Choroid plexus epithelial cell (primary cell): ENCODE results near the gene ATP2C1.

Experiments
- DNase-seq: peaks from one replicate; pipeline ENCODE4 v3.0.0-alpha.2; 2010; ENCODE audit warnings: low read depth
- H3K4me3 ChIP-seq: 2 replicates; pipeline ENCODE4 v1.5.1; 2011; ENCODE audit warnings: low read depth, mild to moderate bottlenecking, control low read depth, low read length, moderate library complexity
- TF ChIP-seq, protein P1 (sequence below): conservative IDR thresholded peaks from 2 replicates; pipeline ENCODE4 v1.5.1; 2011; ENCODE audit warnings: low read depth, mild to moderate bottlenecking, control low read depth, inconsistent platforms, low read length, moderate library complexity

The ATP2C1 gene, protein sequence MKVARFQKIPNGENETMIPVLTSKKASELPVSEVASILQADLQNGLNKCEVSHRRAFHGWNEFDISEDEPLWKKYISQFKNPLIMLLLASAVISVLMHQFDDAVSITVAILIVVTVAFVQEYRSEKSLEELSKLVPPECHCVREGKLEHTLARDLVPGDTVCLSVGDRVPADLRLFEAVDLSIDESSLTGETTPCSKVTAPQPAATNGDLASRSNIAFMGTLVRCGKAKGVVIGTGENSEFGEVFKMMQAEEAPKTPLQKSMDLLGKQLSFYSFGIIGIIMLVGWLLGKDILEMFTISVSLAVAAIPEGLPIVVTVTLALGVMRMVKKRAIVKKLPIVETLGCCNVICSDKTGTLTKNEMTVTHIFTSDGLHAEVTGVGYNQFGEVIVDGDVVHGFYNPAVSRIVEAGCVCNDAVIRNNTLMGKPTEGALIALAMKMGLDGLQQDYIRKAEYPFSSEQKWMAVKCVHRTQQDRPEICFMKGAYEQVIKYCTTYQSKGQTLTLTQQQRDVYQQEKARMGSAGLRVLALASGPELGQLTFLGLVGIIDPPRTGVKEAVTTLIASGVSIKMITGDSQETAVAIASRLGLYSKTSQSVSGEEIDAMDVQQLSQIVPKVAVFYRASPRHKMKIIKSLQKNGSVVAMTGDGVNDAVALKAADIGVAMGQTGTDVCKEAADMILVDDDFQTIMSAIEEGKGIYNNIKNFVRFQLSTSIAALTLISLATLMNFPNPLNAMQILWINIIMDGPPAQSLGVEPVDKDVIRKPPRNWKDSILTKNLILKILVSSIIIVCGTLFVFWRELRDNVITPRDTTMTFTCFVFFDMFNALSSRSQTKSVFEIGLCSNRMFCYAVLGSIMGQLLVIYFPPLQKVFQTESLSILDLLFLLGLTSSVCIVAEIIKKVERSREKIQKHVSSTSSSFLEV

DNA sequence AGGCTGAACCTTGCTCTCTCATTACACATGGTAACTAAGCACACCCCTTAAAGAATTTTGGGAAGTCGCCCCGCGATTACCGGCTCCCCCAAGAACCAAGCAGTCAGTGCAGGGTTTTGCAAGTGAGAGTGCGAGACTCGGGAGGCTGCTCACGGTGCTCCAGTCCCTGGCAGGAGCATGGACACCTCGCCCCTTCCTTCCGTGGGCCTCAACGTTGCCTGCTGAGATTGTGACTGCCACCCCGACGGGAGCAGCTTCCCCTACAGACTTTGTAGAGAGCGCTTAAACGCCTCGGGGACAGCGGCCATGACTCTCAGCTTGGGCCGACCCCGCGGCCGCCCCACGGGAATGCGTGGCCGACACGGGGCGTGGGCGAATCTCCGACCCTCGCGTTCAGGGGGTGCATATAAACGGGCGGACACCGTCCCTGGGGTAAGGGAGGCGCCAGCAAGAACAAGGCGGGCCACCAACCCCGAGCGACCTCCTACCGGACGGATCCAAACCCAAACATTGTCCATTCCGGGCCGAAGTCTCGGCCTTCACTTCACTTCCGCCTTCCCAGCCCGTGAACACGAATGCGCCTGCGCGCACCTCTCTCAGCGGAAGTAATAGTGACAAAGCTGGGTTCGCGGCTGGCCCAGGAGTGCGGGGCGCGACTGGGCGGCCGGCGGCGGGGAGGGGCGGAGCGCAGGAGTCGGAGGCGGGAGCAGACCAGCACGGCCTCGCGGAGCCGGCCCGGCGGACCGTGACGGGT, at the start of gene ATP2C1:
Gene ATP2C1, plus strand, starts transcription at position 709 of the 754 bp plus-strand sequence. CDS start 686 bp downstream, outside the sequence.
- TF ChIP-seq, protein P1, sequence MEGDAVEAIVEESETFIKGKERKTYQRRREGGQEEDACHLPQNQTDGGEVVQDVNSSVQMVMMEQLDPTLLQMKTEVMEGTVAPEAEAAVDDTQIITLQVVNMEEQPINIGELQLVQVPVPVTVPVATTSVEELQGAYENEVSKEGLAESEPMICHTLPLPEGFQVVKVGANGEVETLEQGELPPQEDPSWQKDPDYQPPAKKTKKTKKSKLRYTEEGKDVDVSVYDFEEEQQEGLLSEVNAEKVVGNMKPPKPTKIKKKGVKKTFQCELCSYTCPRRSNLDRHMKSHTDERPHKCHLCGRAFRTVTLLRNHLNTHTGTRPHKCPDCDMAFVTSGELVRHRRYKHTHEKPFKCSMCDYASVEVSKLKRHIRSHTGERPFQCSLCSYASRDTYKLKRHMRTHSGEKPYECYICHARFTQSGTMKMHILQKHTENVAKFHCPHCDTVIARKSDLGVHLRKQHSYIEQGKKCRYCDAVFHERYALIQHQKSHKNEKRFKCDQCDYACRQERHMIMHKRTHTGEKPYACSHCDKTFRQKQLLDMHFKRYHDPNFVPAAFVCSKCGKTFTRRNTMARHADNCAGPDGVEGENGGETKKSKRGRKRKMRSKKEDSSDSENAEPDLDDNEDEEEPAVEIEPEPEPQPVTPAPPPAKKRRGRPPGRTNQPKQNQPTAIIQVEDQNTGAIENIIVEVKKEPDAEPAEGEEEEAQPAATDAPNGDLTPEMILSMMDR: no peak
- peak within 1 kb of the TSS; percentile 97 for H3K4me3 ChIP-seq
- peak; percentile 96 for DNase-seq

DNA sequence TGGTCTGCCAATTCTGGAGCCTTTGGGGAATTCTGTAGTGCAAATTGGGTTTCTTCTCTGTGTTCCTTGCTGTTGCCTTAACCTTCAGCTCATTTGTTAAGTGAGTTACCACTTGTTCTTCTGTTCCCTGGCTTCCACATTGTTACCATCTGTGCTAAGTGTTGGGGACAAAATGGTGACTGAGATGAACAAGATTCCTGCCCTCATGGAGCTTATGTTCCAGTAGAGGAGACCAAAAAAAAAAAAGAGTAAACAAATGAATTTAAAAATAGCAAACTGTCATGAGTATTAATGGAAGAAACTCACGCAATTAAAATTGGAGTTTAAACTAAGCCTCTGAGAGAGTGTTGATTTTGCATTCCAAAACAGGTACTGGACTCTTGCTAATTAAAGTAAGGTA, 49.4 kb upstream of the ATP2C1 start:
- TF ChIP-seq, protein P1: no peak
- no peak overlapping the region for H3K4me3 ChIP-seq
- DNase-seq: no peak

DNA sequence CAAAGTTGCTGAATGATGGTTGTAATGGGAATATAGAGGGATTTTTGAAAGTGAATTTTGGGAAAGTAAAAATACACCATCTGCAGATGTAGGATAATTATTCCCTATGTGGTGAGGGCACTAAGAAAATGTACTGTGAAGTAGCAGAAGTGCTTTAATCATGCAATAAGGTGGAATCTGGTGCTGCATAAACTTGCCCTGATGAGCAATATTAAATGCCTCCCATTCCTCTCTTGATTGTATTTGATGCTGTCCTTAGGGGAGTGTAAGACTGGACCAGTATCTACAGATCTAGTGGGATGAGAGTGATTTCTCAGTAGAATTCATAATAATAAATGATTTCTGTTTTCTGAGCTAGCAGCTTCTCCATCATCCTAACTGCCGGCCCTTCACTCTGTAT, 47.7 kb upstream of the ATP2C1 start:
- no peak for DNase-seq
- TF ChIP-seq, protein P1: no peak
- no peak overlapping the region for H3K4me3 ChIP-seq

DNA sequence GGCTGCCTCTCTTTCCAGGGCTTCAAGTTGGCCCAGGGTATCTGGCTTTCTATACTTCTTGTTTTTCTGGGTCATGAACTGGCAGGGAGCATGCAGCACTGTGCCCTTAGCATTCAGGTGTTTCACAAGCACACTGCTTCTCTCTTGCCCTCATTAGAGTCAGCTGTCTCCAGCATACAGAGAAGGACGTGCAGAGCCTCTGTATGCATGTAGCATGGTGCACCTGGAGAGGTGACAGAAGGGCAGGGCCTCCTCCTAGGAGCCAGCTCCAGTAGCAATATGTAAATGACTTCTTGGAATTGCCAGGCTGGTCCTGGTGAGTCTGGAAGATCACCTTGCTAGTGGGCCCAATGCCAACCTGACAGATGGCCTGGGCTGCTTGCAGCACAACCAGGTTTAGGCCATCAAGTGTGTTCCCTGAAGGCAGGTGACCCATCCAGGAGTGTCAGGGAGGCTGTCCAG, 44.8 kb upstream of the ATP2C1 start:
- H3K4me3 ChIP-seq: no peak overlapping the region
- TF ChIP-seq, protein P1: no peak
- DNase-seq: no peak

DNA sequence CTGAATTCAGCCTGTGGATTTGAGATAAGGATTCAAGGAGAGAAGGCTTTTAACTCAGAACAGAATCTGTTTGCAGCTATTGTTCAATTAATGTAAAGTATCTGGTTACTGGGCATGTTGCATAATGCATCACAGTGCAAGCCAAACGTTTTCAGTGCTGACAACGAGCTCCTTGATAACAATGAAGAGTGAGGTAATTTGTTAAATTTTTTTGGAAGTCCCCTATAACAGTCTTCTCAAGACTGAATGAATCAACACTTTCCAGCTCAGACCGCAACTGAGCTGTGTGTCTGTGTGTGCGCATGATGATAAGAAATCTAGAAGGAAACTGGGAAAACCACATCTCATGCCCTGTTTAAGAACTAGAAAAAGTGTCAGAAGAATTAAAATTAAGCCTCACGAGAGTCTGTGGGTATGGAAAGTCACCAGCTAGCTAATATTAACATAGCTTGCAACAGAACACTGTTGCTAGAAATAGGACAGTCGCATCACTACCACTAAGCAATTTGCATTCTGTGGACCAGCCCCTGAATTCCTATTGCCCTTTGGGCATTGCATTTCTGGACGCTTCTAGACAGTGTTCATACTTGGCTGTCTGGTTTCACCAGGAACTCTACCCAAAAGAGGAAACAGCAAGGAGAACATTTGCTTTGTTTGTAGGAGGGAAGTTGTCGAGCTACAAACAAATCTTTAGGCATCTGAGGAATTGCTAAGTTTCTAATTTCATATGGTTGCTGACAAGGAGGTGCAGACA, 43.7 kb upstream of the ATP2C1 start:
- TF ChIP-seq, protein P1: no peak
- H3K4me3 ChIP-seq: no peak overlapping the region
- peak; percentile 81 for DNase-seq

DNA sequence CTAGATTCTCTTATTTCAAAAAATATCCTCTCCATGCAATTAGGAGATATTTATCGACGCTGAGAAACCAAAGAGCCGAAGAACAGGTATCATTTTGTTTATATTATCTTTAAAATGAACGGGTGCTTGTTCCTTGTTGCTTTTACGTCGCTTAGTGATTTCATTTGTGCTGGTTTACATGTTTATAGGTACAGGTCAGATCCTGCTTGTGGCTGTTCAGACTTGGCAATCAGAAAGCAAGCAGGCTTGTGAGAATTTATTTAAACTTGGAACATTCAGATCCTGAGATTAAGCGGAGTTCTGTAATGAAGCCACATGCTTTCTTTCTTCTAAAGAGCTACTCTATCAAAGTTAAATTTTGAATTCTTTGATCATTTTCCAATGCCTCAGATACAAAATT, 43.0 kb upstream of the ATP2C1 start:
- H3K4me3 ChIP-seq: no peak overlapping the region
- DNase-seq: no peak
- TF ChIP-seq, protein P1: no peak
